Sigmoid colon (tissue), 7 donors: Measurements from ENCODE around the gene BRPF1. TPM values are rescaled to one million over a fixed set of nuclear protein-coding genes. Genes with fewer than 3 reads are reported as not detected.
A peak's percentile ranks its signal among the peaks of the same experiment; 100 is the strongest.

Source experiments
- DNase-seq: peaks from one replicate; pipeline ENCODE4 v3.0.0-alpha.2; 2019
- H3K27ac ChIP-seq, 4 donors: fragments of 200-600 bp; sonication (generic); one replicate each; pipeline ENCODE4 v1.5.1; 2016 to 2019; ENCODE audit warnings: mild to moderate bottlenecking in 1 of 4
- H3K27me3 ChIP-seq, 3 donors: fragments of 200-600 bp; sonication (generic); one replicate each; pipeline ENCODE4 v1.5.1; 2019; ENCODE audit warnings: mild to moderate bottlenecking in 1 of 3
- H3K36me3 ChIP-seq, 4 donors: fragments of 200-600 bp; sonication (generic); one replicate each; pipeline ENCODE4 v1.5.1; 2016 to 2019
- H3K4me1 ChIP-seq, 4 donors: fragments of 200-600 bp; sonication (generic); one replicate each; pipeline ENCODE4 v1.5.1; 2017 to 2019
- H3K4me3 ChIP-seq, 4 donors: fragments of 200-600 bp; sonication (generic); one replicate each; pipeline ENCODE4 v1.5.1; 2017 to 2019; ENCODE audit warnings: mild to moderate bottlenecking in 2 of 4, moderate library complexity in 1 of 4
- H3K9me3 ChIP-seq, 4 donors: fragments of 200-600 bp in 3 of 4; sonication (generic) in 3 of 4; one replicate each; pipeline versions ENCODE4 v1.5.1 to v1.6.1; 2013 to 2019
- EP300 ChIP-seq, 4 donors: sonication (generic); formaldehyde crosslinking; IDR thresholded peaks; one replicate each; pipeline ENCODE4 v1.6.1; 2017; ENCODE audit warnings: antibody characterized with exemption in 4 of 4
- POLR2A ChIP-seq, 2 donors: fragments of 450-650 bp; IDR thresholded peaks; one replicate each; pipeline ENCODE4 v1.6.1; 2016; ENCODE audit warnings: antibody characterized with exemption in 2 of 2, mild to moderate bottlenecking in 2 of 2, moderate library complexity in 2 of 2
- POLR2AphosphoS5 ChIP-seq, 4 donors: sonication (generic); formaldehyde crosslinking; IDR thresholded peaks; one replicate each; pipeline ENCODE4 v1.6.1; 2017; ENCODE audit warnings: antibody characterized with exemption in 4 of 4
- WGBS, 2 donors: extraction: QIAGEN DNeasy Blood & Tissue Kit; methylation state at CpG; one replicate each; pipeline ENCODE4 v1.1.7; 2013; 5-methylcytosine and 5-hydroxymethylcytosine counted together
- intact Hi-C: fragments of 100-400 bp; cut with DNase I; formaldehyde crosslinking; loops from one replicate; pipeline ENCODE4 v1.15.1; 2023
- polyA plus RNA-seq, 3 donors: library from polyadenylated mRNA; stranded (reverse); fragments of 200-250 nt; gene quantifications; one replicate each; pipeline ENCODE4 v1.2.3, GENCODE V29; 2013
- total RNA-seq, 4 donors: library from RNA; depleted of rRNA; stranded (reverse); fragments of >200 nt; gene quantifications; one replicate each; pipeline ENCODE4 v1.1.0, GENCODE V29; 2016
- TF ChIP-seq, protein P1 (sequence below), 4 experiments: fragments of 450-650 bp in 3 of 4; fragments of 200-600 bp in 1 of 4; IDR thresholded peaks; one replicate each; pipeline ENCODE4 v1.5.1; 2016 to 2019; ENCODE audit warnings: antibody characterized with exemption in 4 of 4, mild to moderate bottlenecking in 3 of 4, moderate library complexity in 2 of 4
- donor health status: healthy with polysubstance abuse.
- donor health status: Bipolar disorder and iron deficiency.
- donor health status: healthy.

Gene BRPF1
- total and polyA plus RNA-seq, 7 donors = 3.5 to 18.6 (median 12.6) TPM

DNA sequence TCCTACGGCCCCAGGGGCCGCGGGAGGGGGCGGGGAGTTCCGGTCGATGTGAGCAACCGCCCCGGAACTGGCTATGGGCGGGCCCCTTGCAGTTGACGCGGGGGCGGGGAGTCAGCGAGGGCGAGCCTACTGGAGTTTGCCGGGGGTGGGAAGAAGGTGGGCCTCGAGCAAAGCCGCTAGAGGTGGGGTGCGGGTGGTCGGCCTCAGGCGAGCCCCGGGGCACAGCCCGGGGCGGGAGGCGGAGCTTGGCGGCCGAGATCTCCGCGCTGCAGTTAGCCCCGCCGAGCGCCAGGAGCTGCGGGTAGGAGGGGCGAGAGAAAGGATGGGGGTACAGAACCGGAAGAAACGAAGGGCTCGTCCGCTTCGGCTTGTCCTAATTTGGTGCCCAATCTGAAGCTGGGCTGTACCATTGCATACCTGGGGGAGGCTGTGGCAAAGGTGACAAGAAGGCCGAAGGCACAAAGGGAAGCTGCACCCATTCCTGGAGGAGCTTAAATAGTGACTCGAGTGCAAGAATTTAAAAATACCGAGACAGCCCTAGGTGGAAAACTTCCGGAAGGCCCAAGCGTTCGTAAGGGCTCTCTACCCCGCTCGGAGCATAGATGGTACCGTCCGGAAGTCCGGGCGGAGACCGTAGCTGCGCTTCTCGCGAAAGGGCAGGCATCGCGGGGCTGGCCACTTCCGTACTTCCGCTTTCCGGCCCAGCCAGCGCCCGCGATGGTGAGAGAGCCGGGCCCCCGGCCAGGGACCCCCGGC is 61.0 kb downstream of the BRPF1 start, which contains the start of the genes ARPC4 and TADA3:
Gene ARPC4, plus strand, starts transcription at position 678 of the 756 bp plus-strand sequence. Its CDS starts 40 bp downstream, at position 718.
Gene TADA3, minus strand, starts transcription at position 69 of the 756 bp plus-strand sequence. CDS start 1,007 bp downstream, outside the sequence.
- Histone ChIP-seq H3K36me3 (peaks cover 6 to 47% (median 16%) of the 10 kb centered on the region in 4 donors), H3K4me3 (peak within 1 kb of the TSS; percentile 60 to 99 (median 84)), H3K4me1 (peaks cover 0 to 40% (median 36%) of the 10 kb centered on the region in 4 donors), H3K9me3 (no peaks in the 10 kb centered on the region), H3K27me3 (no peaks in the 10 kb centered on the region), H3K27ac (peak within 1 kb of the TSS; percentile 86 to 98 (median 96))
- intact Hi-C loops = loop anchor here (2.0 to 5.0 kb wide), 2 partner anchors 44 to 60 kb away; partner anchors contain the start of genes BRPF1 and OGG1
- DNase-seq = peak; percentile 96
- 0 to 1% methylated on average over 65 of the region's 65 CpGs for WGBS, 2 donors
- peak; percentile 55 to 57 for TF ChIP-seq POLR2A (IDR thresholded peaks at IDR 0.05)
- TF ChIP-seq, protein P1, sequence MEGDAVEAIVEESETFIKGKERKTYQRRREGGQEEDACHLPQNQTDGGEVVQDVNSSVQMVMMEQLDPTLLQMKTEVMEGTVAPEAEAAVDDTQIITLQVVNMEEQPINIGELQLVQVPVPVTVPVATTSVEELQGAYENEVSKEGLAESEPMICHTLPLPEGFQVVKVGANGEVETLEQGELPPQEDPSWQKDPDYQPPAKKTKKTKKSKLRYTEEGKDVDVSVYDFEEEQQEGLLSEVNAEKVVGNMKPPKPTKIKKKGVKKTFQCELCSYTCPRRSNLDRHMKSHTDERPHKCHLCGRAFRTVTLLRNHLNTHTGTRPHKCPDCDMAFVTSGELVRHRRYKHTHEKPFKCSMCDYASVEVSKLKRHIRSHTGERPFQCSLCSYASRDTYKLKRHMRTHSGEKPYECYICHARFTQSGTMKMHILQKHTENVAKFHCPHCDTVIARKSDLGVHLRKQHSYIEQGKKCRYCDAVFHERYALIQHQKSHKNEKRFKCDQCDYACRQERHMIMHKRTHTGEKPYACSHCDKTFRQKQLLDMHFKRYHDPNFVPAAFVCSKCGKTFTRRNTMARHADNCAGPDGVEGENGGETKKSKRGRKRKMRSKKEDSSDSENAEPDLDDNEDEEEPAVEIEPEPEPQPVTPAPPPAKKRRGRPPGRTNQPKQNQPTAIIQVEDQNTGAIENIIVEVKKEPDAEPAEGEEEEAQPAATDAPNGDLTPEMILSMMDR (IDR thresholded peaks at IDR 0.05) = peak in 3 of 4 experiments; percentile 13 to 23 (median 15)
- peak; percentile 63 to 87 (median 72) for TF ChIP-seq POLR2AphosphoS5 (IDR thresholded peaks at IDR 0.05)
- peak in 1 of 4 donors; percentile 44 for TF ChIP-seq EP300 (IDR thresholded peaks at IDR 0.05)

DNA sequence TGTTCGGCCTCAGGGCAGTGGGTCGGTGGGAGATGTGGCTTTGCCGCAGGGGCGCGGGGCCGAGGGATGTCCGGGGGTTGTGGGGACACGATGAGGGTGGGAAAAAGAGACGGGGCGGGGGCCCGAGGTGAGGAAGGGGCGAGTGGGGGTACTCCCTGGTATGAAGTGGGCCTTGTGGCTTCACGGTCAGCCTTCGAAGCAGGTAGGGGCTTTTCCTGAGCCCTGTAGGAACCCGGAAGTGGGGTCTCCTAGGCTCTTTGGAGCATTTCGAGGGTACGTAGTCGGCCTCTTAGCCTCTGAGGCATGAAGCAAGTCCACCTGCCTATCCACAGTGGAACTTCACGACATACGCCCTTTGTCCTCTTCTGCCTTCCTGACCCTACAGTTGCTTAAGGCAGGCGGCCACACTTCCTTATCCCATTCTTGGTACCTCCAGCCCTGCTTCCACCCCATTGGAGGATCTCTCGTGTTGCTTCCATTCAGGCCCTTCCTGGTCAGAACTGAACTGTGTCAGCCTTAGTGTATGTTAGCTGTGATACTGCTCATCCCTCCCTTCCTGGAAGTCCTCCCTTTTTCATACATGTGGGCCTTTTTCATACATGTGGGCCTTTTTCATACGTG is 61.7 kb downstream of the BRPF1 start:
- Histone ChIP-seq H3K27me3 (no peaks in the 10 kb centered on the region), H3K36me3 (peaks cover 8 to 49% (median 19%) of the 10 kb centered on the region in 4 donors), H3K4me3 (peak overlapping the region; percentile 60 to 99 (median 84)), H3K4me1 (peaks cover 0 to 40% (median 36%) of the 10 kb centered on the region in 4 donors), H3K27ac (peak overlapping the region; percentile 86 to 98 (median 96)), H3K9me3 (no peaks in the 10 kb centered on the region)
- whole genome bisulfite sequencing, 2 donors = 1% methylated on average over 23 of the region's 23 CpGs
- intact Hi-C loops = loop anchor here (2.0 to 5.0 kb wide), 2 partner anchors 44 to 61 kb away; partner anchors contain the start of genes BRPF1 and OGG1
- DNase-seq = no peak
- TF ChIP-seq EP300 (IDR thresholded peaks at IDR 0.05) (no peak), POLR2A (IDR thresholded peaks at IDR 0.05) (peak; percentile 66 to 82)
- TF ChIP-seq, protein P1 (IDR thresholded peaks at IDR 0.05) = peak in 1 of 4 experiments; percentile 16

DNA sequence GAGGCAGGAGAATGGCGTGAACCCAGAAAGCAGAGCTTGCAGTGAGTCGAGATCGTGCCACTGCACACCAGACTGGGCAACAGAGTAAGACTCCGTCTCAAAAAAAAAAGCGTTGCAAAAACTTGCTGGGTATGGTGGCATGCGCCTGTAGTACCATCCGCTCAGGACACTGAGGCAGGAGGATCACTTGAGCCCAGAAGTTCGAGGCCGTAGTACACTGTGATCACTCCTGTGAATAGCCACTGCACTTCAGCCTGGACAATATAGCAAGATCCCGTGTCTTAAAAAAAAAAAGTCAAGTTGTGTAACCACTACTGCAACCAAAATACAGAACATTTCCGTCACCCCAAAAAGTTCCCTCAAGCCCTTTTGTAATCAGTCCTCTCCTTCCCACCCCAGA is 62.9 kb downstream of the BRPF1 start:
- Histone ChIP-seq H3K9me3 (no peaks in the 10 kb centered on the region), H3K27ac (peak overlapping the region in 1 of 4 donors; percentile 98), H3K36me3 (peaks cover 6 to 49% (median 28%) of the 10 kb centered on the region in 4 donors), H3K4me3 (no peak overlapping the region), H3K4me1 (peaks cover 0 to 40% (median 36%) of the 10 kb centered on the region in 4 donors), H3K27me3 (no peaks in the 10 kb centered on the region)
- TF ChIP-seq POLR2AphosphoS5 (IDR thresholded peaks at IDR 0.05) (no peak), EP300 (IDR thresholded peaks at IDR 0.05) (no peak), POLR2A (IDR thresholded peaks at IDR 0.05) (no peak)
- TF ChIP-seq, protein P1 (IDR thresholded peaks at IDR 0.05) = no peak
- no peak for DNase-seq
- intact Hi-C loops = loop anchor here (5.0 kb wide), 1 partner anchor 62 kb away; the partner anchor contains the start of gene BRPF1
- WGBS, 2 donors = 94 to 96% methylated on average over 11 of the region's 11 CpGs

DNA sequence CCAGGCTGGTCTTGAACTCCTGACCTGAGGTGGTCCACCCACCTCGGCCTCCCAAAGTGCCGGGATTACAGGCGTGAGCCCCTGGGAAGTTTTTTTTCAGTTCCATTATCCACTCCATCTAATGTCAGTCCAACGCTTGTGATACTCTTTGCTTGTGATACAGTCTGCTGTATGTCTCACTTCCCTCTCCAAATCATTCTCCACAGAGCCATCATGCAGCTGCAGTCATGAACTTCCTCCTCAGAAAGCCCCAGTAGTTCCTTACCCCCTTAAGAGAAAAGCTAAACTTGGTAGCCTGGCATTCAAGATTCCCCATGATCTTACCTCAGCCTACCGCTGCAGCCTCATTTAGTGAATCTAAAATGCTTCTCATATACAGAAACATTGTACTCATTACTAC is 63.7 kb downstream of the BRPF1 start:
- H3K9me3 ChIP-seq = no peaks in the 10 kb centered on the region
- H3K27me3 ChIP-seq = no peaks in the 10 kb centered on the region
- no peak for DNase-seq
- peaks cover 0 to 40% (median 36%) of the 10 kb centered on the region in 4 donors for H3K4me1 ChIP-seq
- H3K4me3 ChIP-seq = no peak overlapping the region
- no peak for TF ChIP-seq POLR2AphosphoS5 (IDR thresholded peaks at IDR 0.05)
- intact Hi-C loops = no loop called here
- 74 to 86% methylated on average over 5 of the region's 5 CpGs for WGBS, 2 donors
- H3K27ac ChIP-seq = no peak overlapping the region
- H3K36me3 ChIP-seq = peaks cover 13 to 49% (median 30%) of the 10 kb centered on the region in 4 donors
